ENCODE measurements around the gene CDH23. TPM values are rescaled to one million over a fixed set of nuclear protein-coding genes. Genes with fewer than 3 reads are reported as not detected.

CDH23 gene
- total RNA-seq, 1 experiment from 2014 or later, result 0.06 TPM

GRCh38 chr10:71561003-71561574 lies 164.4 kb downstream of the CDH23 start:
- no peak for DNase-seq (ENCODE audit: low read depth)

- DNase-seq (ENCODE audit: low read depth), result no peak
Measured at GRCh38 chr10:71562181-71562580, 165.5 kb downstream of the CDH23 start.

GRCh38 chr10:71562904-71563303 lies 166.2 kb downstream of the CDH23 start:
- peak; percentile 24 for DNase-seq (ENCODE audit: low read depth)

GRCh38 chr10:71564194-71564820 lies 167.6 kb downstream of the CDH23 start:
- DNase-seq (ENCODE audit: low read depth), result no peak

- DNase-seq (ENCODE audit: low read depth), result no peak
Measured at GRCh38 chr10:71565284-71566000, 168.7 kb downstream of the CDH23 start.

GRCh38 chr10:71567006-71567405 lies 170.3 kb downstream of the CDH23 start:
- DNase-seq (ENCODE audit: low read depth), result no peak

- no peak for DNase-seq (ENCODE audit: low read depth)
Measured at GRCh38 chr10:71568896-71569492, 172.3 kb downstream of the CDH23 start.

- DNase-seq (ENCODE audit: low read depth), result peak; percentile 32
Measured at GRCh38 chr10:71569775-71570588, 173.3 kb downstream of the CDH23 start.

- no peak for DNase-seq (ENCODE audit: low read depth)
Measured at GRCh38 chr10:71571460-71572175, 174.9 kb downstream of the CDH23 start.

- DNase-seq (ENCODE audit: low read depth), result no peak
Measured at GRCh38 chr10:71572962-71573361, 176.2 kb downstream of the CDH23 start.

GRCh38 chr10:71573562-71574518 lies 177.1 kb downstream of the CDH23 start:
- no peak for DNase-seq (ENCODE audit: low read depth)

GRCh38 chr10:71575451-71575850 lies 178.7 kb downstream of the CDH23 start:
- no peak for DNase-seq (ENCODE audit: low read depth)

- DNase-seq (ENCODE audit: low read depth), result no peak
Measured at GRCh38 chr10:71575934-71576801, 179.4 kb downstream of the CDH23 start.

- no peak for DNase-seq (ENCODE audit: low read depth)
Measured at GRCh38 chr10:71576842-71577241, 180.1 kb downstream of the CDH23 start.

- no peak for DNase-seq (ENCODE audit: low read depth)
Measured at GRCh38 chr10:71577345-71577744, 180.6 kb downstream of the CDH23 start.

GRCh38 chr10:71578069-71578468 lies 181.3 kb downstream of the CDH23 start:
- no peak for DNase-seq (ENCODE audit: low read depth)

GRCh38 chr10:71579668-71580067 lies 182.9 kb downstream of the CDH23 start:
- no peak for DNase-seq (ENCODE audit: low read depth)

GRCh38 chr10:71580415-71580814 lies 183.7 kb downstream of the CDH23 start:
- DNase-seq (ENCODE audit: low read depth), result no peak

- no peak for DNase-seq (ENCODE audit: low read depth)
Measured at GRCh38 chr10:71580926-71581325, 184.2 kb downstream of the CDH23 start.
